ENCODE measurements around the gene FICD. TPM values are rescaled to one million over a fixed set of nuclear protein-coding genes. Genes with fewer than 3 reads are reported as not detected.

The FICD gene
- total and polyA plus RNA-seq, 2 donors (not counting 1 experiment from before 2014, with no cell fraction given) = 1.9 to 8.6 TPM

GRCh38 chr12:108502922-108503321 lies 12.2 kb upstream of the FICD start:
- no peak overlapping the region for H2AFZ ChIP-seq (ENCODE audit: low read length)
- no peak for DNase-seq (ENCODE audit: low read depth in 2 of 2)
- no peaks in the 10 kb centered on the region for H3K36me3 ChIP-seq (ENCODE audit: control insufficient read depth, insufficient read depth, low read length)
- H3K4me2 ChIP-seq (ENCODE audit: extremely low read depth, insufficient read depth, low read length) = no peak overlapping the region
- H4K20me1 ChIP-seq (ENCODE audit: control insufficient read depth, extremely low read depth, insufficient read depth, low read length) = no peaks in the 10 kb centered on the region
- H3K4me1 ChIP-seq (ENCODE audit: control insufficient read depth, extremely low read depth, insufficient read depth, low read length) = no peaks in the 10 kb centered on the region
- H3K9me3 ChIP-seq (ENCODE audit: control insufficient read depth, insufficient read depth, low read depth, low read length) = no peaks in the 10 kb centered on the region
- TF ChIP-seq EZH2 (IDR thresholded peaks at IDR 0.05; ENCODE audit: low read length, missing control alignments) = no peak
- TF ChIP-seq, protein P1, sequence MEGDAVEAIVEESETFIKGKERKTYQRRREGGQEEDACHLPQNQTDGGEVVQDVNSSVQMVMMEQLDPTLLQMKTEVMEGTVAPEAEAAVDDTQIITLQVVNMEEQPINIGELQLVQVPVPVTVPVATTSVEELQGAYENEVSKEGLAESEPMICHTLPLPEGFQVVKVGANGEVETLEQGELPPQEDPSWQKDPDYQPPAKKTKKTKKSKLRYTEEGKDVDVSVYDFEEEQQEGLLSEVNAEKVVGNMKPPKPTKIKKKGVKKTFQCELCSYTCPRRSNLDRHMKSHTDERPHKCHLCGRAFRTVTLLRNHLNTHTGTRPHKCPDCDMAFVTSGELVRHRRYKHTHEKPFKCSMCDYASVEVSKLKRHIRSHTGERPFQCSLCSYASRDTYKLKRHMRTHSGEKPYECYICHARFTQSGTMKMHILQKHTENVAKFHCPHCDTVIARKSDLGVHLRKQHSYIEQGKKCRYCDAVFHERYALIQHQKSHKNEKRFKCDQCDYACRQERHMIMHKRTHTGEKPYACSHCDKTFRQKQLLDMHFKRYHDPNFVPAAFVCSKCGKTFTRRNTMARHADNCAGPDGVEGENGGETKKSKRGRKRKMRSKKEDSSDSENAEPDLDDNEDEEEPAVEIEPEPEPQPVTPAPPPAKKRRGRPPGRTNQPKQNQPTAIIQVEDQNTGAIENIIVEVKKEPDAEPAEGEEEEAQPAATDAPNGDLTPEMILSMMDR (conservative IDR thresholded peaks at IDR 0.05 in 1 of 2, IDR thresholded peaks at IDR 0.05 in 1 of 2; ENCODE audit: low read depth in 1 of 2, low read length in 2 of 2) = no peak
- H3K9ac ChIP-seq (ENCODE audit: insufficient read depth, low read length) = no peak overlapping the region
- H3K27me3 ChIP-seq (ENCODE audit: control insufficient read depth, insufficient read depth, low read length) = no peaks in the 10 kb centered on the region
- no peak overlapping the region for H3K27ac ChIP-seq (ENCODE audit: insufficient read depth, low read length)
- H3K4me3 ChIP-seq (replicated peaks in 1 of 4; ENCODE audit: control extremely low read depth in 1 of 4, insufficient read depth in 1 of 4, low read depth in 3 of 4, low read length in 4 of 4) = no peak overlapping the region
- H3K79me2 ChIP-seq (ENCODE audit: control insufficient read depth, insufficient read depth, low read length) = no peaks in the 10 kb centered on the region

GRCh38 chr12:108505129-108505528 lies 9.9 kb upstream of the FICD start:
- H3K4me1 ChIP-seq (ENCODE audit: control insufficient read depth, extremely low read depth, insufficient read depth, low read length) = no peaks in the 10 kb centered on the region
- DNase-seq (ENCODE audit: low read depth in 2 of 2) = no peak
- H3K9ac ChIP-seq (ENCODE audit: insufficient read depth, low read length) = no peak overlapping the region
- H2AFZ ChIP-seq (ENCODE audit: low read length) = no peak overlapping the region
- H3K27ac ChIP-seq (ENCODE audit: insufficient read depth, low read length) = no peak overlapping the region
- no peaks in the 10 kb centered on the region for H3K36me3 ChIP-seq (ENCODE audit: control insufficient read depth, insufficient read depth, low read length)
- H3K4me3 ChIP-seq (replicated peaks in 1 of 4; ENCODE audit: control extremely low read depth in 1 of 4, insufficient read depth in 1 of 4, low read depth in 3 of 4, low read length in 4 of 4) = no peak overlapping the region
- H3K4me2 ChIP-seq (ENCODE audit: extremely low read depth, insufficient read depth, low read length) = no peak overlapping the region
- no peak for TF ChIP-seq EZH2 (IDR thresholded peaks at IDR 0.05; ENCODE audit: low read length, missing control alignments)
- TF ChIP-seq, protein P1 (conservative IDR thresholded peaks at IDR 0.05 in 1 of 2, IDR thresholded peaks at IDR 0.05 in 1 of 2; ENCODE audit: low read depth in 1 of 2, low read length in 2 of 2) = no peak
- H3K9me3 ChIP-seq (ENCODE audit: control insufficient read depth, insufficient read depth, low read depth, low read length) = no peaks in the 10 kb centered on the region
- no peaks in the 10 kb centered on the region for H3K79me2 ChIP-seq (ENCODE audit: control insufficient read depth, insufficient read depth, low read length)
- no peaks in the 10 kb centered on the region for H3K27me3 ChIP-seq (ENCODE audit: control insufficient read depth, insufficient read depth, low read length)
- no peaks in the 10 kb centered on the region for H4K20me1 ChIP-seq (ENCODE audit: control insufficient read depth, extremely low read depth, insufficient read depth, low read length)

DNA sequence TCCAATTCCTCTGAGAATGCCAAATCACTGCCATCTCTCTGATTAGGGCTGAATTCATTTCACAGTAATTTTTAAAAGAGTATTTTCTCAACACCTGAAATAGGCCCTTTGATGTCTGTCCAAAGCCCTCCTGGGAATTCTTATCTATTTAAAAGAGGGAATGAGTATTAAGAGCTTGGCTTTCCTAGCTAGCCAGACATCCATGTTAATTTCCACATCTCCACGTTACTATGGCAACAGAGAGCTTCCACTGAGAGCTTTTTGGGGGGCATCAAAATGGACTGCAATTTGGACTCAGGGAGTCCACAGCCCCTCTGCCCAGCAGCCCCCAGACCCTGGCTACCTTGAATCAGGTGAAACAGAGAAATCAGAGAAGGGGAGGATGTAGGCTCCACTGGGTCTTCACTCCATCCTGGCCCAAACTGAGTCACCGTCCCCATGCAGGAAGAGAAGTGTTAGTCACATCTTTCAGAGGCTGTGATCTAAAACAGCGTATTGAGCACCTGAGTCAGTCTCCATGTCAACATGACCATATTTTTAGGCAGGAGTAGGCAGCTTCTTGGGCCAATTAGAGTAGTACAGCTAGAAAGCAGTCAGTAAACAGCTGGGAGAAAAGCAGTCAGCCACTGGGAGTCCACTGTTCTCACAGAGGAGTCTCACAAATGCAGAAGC lies 7.0 kb upstream of the FICD start:
- DNase-seq (ENCODE audit: low read depth in 2 of 2) = peak in 1 of 2 donors; percentile 12
- no peaks in the 10 kb centered on the region for H3K27me3 ChIP-seq (ENCODE audit: control insufficient read depth, insufficient read depth, low read length)
- H4K20me1 ChIP-seq (ENCODE audit: control insufficient read depth, extremely low read depth, insufficient read depth, low read length) = no peaks in the 10 kb centered on the region
- no peaks in the 10 kb centered on the region for H3K4me1 ChIP-seq (ENCODE audit: control insufficient read depth, extremely low read depth, insufficient read depth, low read length)
- H3K36me3 ChIP-seq (ENCODE audit: control insufficient read depth, insufficient read depth, low read length) = no peaks in the 10 kb centered on the region
- H2AFZ ChIP-seq (ENCODE audit: low read length) = no peak overlapping the region
- no peaks in the 10 kb centered on the region for H3K9me3 ChIP-seq (ENCODE audit: control insufficient read depth, insufficient read depth, low read depth, low read length)
- no peak overlapping the region for H3K9ac ChIP-seq (ENCODE audit: insufficient read depth, low read length)
- no peaks in the 10 kb centered on the region for H3K79me2 ChIP-seq (ENCODE audit: control insufficient read depth, insufficient read depth, low read length)
- H3K4me2 ChIP-seq (ENCODE audit: extremely low read depth, insufficient read depth, low read length) = no peak overlapping the region
- TF ChIP-seq EZH2 (IDR thresholded peaks at IDR 0.05; ENCODE audit: low read length, missing control alignments) = no peak
- TF ChIP-seq, protein P1 (conservative IDR thresholded peaks at IDR 0.05 in 1 of 2, IDR thresholded peaks at IDR 0.05 in 1 of 2; ENCODE audit: low read depth in 1 of 2, low read length in 2 of 2) = no peak
- H3K4me3 ChIP-seq (replicated peaks in 1 of 4; ENCODE audit: control extremely low read depth in 1 of 4, insufficient read depth in 1 of 4, low read depth in 3 of 4, low read length in 4 of 4) = no peak overlapping the region
- no peak overlapping the region for H3K27ac ChIP-seq (ENCODE audit: insufficient read depth, low read length)

Measured in fibroblast of lung (primary cell).